GM12878 (cell line): ENCODE data around the gene TBATA.

Source experiments
- ASH2L ChIP-seq: fragments of 300-600, 200-600 bp; sonication (generic); IDR thresholded peaks from 2 replicates; pipeline ENCODE4 v1.6.1; 2017; ENCODE audit warnings: low read depth, mild to moderate bottlenecking, borderline replicate concordance
- BHLHE40 ChIP-seq, 2 experiments: fragments of 450-650 bp in 1 of 2; IDR thresholded peaks; 2 replicates each; pipeline ENCODE4 v1.6.1; 2011 to 2017; ENCODE audit warnings: low read depth in 2 of 2, borderline replicate concordance in 1 of 2, improper control_type of control experiment in 1 of 2, low read length in 1 of 2, mild to moderate bottlenecking in 1 of 2
- CTCF ChIP-seq, 3 experiments: IDR thresholded peaks in 2 of 3; conservative IDR thresholded peaks in 1 of 3; 2 replicates each; pipeline ENCODE4 v1.5.1; 2011; ENCODE audit warnings: low read depth in 3 of 3, low read length in 3 of 3, mild to moderate bottlenecking in 3 of 3, control low read depth in 2 of 3, moderate library complexity in 2 of 3, inconsistent platforms in 1 of 3, mixed read lengths in 1 of 3; ENCODE audit not compliant: control insufficient read depth in 2 of 3, insufficient read depth in 1 of 3; ENCODE audit errors: extremely low read depth in 1 of 3
- HDGF ChIP-seq: fragments of 450-650 bp; IDR thresholded peaks from 2 replicates; pipeline ENCODE4 v1.6.1; 2016; ENCODE audit warnings: antibody characterized with exemption
- MTA2 ChIP-seq: fragments of 450-650 bp; IDR thresholded peaks from 2 replicates; pipeline ENCODE4 v1.6.1; 2016; ENCODE audit warnings: low read depth, mild to moderate bottlenecking, moderate library complexity
- SREBF1 ChIP-seq: IDR thresholded peaks from 2 replicates; pipeline ENCODE4 v1.6.1; 2012; ENCODE audit warnings: mild to moderate bottlenecking, low read length

DNA sequence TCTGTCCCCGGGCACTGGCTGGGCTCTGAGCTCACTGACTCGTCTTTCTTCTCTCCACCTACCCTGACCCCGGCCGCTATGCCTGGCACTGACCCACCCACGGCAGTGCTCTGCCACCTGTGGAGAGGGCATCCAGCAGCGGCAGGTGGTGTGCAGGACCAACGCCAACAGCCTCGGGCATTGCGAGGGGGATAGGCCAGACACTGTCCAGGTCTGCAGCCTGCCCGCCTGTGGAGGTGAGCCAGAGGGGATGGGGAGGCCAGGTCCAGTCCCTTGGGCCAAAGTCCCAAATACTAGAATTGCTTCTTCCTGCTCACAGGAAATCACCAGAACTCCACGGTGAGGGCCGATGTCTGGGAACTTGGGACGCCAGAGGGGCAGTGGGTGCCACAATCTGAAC lies 27.3 kb downstream of the TBATA start:
- TF ChIP-seq HDGF (no peak), MTA2 (no peak), CTCF (IDR thresholded peaks at IDR 0.05 in 2 of 3, conservative IDR thresholded peaks at IDR 0.05 in 1 of 3; ENCODE audit: control insufficient read depth in 2 of 3, extremely low read depth in 1 of 3, insufficient read depth in 1 of 3, low read depth in 3 of 3, low read length in 3 of 3) (no peak), SREBF1 (no peak), BHLHE40 (IDR thresholded peaks at IDR 0.05; ENCODE audit: borderline replicate concordance in 1 of 2, low read depth in 2 of 2, low read length in 1 of 2) (no peak), ASH2L (no peak)
